Stimulated activated CD4-positive, alpha-beta T cell treated with anti-CD3 and anti-CD28 coated beads, Interleukin-12 subunit alpha, Interleukin-12 subunit beta, amount 100 ng/mL, for 24 hours (primary cell): Measurements from ENCODE around the gene GLI3.
A peak's percentile ranks its signal among the peaks of the same experiment; 100 is the strongest.

Experiments used
- DNase-seq, 2 experiments: peaks; one replicate each; pipeline ENCODE4 v3.0.0-alpha.2; 2020; ENCODE audit warnings: low read depth in 2 of 2

Gene GLI3

GRCh38 chr7:41972270-41972669 is 264.7 kb downstream of the GLI3 start:
- no peak for DNase-seq

DNA sequence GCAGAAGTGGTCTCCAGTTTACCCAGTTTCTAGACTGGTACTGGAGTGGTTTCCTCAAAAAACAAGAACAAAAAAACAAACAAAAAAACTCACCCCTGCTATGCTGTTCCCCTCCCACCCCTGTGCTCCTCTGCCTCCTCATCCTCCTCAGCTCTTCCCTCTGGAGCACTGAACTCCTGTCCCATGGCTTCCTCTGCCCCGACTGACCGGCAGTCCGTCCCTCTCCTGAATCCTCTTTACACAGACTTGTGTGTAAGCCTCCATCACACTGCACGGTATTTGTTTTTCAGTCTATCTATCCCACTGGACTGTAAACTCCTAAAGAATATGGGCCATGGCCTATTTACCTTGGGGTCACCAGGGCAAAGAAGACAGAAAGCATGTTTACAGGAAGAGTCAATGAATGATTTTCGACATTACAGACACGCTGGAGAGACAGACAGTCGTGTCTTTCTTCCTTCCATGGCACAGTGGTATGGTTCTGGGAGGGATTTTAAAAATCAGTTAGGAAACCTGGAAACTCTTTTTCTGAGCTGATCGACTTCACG is 265.3 kb downstream of the GLI3 start:
- no peak for DNase-seq

GRCh38 chr7:41970941-41971340 is 266.1 kb downstream of the GLI3 start:
- no peak for DNase-seq

GRCh38 chr7:41969561-41970105 is 267.4 kb downstream of the GLI3 start:
- no peak for DNase-seq

- DNase-seq: no peak
These were observed 269.9 kb downstream of the GLI3 start for GRCh38 chr7:41967156-41967555.

- no peak for DNase-seq
These were observed 271.0 kb downstream of the GLI3 start for GRCh38 chr7:41965951-41966505.

- no peak for DNase-seq
These were observed 271.9 kb downstream of the GLI3 start for GRCh38 chr7:41964849-41965745.

DNA sequence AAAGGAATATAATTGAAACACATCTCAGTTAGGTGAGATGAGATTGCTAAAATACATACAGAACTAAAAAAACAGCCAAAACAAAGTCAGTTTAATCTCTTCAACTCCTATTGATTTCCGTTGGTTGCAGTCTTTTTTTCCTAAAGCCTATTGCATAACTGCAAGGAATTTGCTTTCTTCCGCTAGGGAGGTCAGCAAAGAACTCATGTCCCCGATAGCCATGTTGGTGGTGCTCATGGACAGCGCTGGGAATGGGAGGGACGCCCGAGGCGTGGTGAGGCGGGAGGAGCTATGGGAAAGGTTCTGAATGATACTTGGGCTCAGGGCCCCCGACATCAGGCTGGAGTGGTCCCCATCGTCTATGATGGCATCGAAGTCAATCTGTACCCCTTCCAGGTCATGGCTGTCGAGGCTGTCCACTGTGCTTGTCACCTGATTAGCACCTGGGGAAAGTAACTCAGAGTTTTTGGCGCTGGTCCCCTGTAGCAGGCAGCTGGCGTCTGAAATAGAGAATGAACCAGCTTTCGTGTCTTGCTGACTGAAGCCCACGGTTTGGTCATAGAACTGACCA is 272.7 kb downstream of the GLI3 start:
- no peak for DNase-seq

DNA sequence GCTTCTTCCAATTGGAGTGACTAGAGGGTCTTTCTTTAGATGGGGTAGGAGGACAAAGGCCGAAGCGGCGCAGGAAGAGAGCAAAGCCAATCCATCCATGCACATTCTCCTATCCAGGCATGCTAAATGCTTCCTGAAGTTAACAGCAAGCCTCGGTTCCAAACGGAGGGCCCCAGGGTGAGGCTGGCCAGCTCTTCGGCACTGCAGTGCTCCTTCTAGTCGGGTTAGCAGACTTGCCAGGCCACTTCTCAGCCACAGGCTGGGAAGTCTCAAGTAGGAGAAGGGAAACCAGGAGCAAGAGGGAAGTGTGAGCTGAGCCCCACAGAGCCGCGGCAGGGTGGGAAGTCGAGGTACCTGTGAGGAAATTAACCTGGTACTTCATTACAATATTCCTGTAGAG is 280.3 kb downstream of the GLI3 start:
- no peak for DNase-seq

DNA sequence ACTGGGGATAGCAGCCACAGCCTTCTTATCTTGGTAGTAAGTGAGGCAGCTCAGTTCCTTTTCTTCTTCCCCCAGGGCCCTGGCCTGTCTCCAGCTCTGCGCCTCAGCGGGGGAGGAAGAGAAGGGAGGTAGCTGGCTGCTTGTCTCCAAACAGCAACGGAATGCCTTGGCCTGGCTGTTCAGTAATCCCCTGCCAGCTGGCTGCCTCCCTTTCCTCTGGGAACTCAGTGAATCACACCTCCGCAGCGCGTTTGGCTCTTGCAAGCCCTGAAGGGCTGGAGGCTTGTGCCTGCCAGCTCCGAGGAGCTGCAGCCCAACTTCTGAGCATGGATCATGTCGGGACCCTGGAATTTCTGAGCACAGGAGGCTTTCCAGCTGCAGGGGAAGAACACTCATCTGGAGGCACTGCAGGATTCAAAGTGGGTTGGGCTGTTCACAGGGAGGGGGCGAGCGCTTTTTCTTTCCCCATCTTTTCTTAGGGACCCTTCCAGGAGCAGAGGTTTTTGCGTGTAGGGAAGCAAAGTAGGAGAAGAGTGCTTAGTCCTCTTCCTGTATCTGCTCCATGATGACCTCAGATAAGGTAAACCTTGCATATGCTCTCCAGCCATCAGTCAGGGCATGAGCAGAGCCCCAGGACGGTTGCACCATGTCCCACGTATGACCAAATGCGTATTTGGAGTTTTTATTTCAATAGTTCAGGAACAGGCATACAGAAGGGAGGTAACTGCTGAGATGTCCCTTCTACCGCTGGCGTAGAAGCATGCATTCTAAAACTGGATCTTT is 280.9 kb downstream of the GLI3 start:
- no peak for DNase-seq

- DNase-seq: no peak
These were observed 281.6 kb downstream of the GLI3 start for GRCh38 chr7:41955451-41955850.

DNA sequence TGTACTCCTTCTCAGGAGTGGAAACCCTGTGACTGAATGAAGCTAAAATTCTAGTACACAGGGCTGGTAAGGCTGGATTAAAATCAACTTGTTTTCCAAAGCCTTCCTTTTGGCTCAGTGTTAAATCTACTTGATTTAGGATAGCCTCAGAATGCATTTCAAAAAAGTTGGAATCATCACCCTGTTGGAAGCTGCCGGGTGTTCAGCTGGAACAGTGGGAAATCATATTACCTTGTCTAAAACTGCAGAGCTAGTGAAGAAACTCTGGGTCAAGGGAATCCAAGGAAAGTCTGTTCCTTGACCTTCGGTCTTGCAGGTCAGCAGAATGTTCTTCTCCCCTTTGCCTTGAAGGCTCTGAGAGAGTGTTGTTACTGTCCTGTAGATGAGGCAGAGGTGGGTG is 282.0 kb downstream of the GLI3 start:
- DNase-seq: no peak

- DNase-seq: no peak
These were observed 288.5 kb downstream of the GLI3 start for GRCh38 chr7:41948503-41948902.

DNA sequence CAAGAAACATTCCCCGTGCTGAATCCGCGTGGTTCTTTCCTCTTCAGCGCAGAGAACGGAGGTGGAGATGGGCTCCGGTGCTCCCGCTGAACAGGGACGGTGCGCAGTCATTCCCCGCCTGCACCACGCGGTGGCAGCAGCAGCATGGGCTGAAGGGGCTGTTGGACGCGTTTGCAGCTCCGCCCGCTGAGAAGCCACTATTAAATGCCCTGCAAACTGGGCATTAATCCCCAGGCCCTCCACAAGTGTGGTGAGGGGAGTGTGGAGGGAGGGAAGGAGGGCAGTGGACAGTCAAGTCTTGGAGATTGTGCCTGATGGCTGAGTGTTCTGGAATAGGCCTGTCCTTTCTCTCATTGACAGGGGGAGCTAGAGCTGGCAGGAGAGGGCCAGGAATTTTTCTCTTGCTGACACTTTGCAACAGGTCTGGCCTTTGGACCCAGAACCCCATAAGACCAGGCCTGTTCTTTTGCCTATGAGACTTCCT is 293.9 kb downstream of the GLI3 start:
- peak; percentile 54 to 73 for DNase-seq

- DNase-seq: no peak
These were observed 294.4 kb downstream of the GLI3 start for GRCh38 chr7:41942468-41943093.

DNA sequence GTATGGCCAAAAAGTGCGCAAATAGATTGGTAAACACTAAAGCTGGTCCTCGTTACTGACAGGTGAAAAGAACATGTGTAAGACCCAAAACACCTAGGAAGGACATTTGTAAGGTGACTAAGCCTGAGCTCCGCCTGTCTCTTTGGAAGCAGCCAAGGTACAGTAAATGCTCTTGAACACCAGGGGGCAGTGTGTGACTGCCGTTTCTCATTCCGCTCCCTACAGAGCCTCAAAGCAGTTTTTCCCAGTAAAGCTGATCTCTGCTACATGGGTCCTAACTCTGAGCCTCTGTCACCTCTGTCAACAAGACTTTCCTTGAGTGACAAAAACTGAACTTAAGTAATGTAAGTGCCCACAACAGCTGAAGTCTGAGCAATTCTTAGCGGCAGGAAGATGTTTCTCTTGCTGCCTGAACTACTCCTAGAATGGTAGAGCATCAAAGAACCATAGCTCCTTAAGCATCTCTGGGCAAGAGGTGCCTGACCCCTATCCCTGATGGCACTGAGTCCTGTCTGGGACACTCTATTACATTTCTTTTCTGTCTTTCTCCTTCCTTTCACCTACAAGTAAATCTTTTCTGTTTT is 296.2 kb downstream of the GLI3 start:
- DNase-seq: peak; percentile 20 to 37

DNA sequence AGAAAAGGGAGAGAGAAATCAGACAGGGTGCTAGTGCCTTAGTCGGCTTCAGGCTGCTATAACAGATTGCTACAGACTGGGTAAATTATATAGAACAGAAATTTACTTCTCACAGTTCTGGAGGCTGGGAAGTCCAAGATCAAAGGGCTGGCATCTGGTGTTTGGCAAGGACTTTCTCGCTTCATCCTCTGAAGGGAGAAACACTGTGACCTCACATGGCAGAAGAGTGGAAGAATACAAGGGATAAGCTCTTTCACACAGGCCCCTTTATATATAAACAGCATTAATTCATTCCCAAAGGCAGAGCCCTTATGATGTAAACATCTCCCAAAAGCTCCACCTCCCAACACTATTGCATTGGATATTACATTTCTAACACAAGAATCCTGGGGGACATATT is 298.6 kb downstream of the GLI3 start:
- DNase-seq: no peak

- DNase-seq: no peak
These were observed 303.6 kb downstream of the GLI3 start for GRCh38 chr7:41933427-41933826.

GRCh38 chr7:41931263-41931646 is 305.8 kb downstream of the GLI3 start:
- DNase-seq: no peak

GRCh38 chr7:41930538-41931262 is 306.3 kb downstream of the GLI3 start:
- no peak for DNase-seq
